GM12865 (cell line): Measurements from ENCODE around the gene ZBTB2.
"Not testable (repeated sequence)": the region's sequence is repeated elsewhere in the genome, so short reads cannot be mapped to it uniquely, and the experiment has no call there.

ENCODE experiments used
- DNase-seq: peaks from one replicate; pipeline ENCODE4 v3.0.0; 2010; ENCODE audit warnings: low read depth
- H3K4me3 ChIP-seq: 2 replicates; pipeline ENCODE4 v1.5.1; 2011; ENCODE audit warnings: mild to moderate bottlenecking, low read depth, low read length, control low read depth
- TF ChIP-seq, protein P1 (sequence below): IDR thresholded peaks from 2 replicates; pipeline ENCODE4 v1.5.1; 2011; ENCODE audit warnings: low read length, control low read depth, low read depth, inconsistent platforms; ENCODE audit not compliant: insufficient read depth; ENCODE audit errors: missing control alignments

ZBTB2 gene

DNA sequence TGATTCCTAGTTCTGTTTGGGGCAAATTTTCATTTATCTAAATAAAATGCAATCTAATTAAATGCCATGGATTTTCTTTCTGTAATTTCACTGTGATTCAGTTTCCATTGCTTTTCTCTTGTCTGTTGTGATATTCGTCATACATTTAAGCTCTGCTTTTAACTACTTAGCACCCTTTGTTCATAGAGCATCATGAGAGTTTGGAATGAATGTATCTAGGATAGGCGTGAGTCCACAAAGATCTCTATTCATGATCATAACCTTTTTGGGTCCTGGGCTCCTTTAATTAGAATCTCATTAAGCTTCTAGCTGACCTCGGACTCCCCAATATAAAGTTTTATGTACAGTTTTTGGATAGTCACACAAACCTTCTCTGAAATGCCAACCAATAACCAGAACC, 32.9 kb downstream of the ZBTB2 start:
- no peak overlapping the region for H3K4me3 ChIP-seq
- TF ChIP-seq, protein P1, sequence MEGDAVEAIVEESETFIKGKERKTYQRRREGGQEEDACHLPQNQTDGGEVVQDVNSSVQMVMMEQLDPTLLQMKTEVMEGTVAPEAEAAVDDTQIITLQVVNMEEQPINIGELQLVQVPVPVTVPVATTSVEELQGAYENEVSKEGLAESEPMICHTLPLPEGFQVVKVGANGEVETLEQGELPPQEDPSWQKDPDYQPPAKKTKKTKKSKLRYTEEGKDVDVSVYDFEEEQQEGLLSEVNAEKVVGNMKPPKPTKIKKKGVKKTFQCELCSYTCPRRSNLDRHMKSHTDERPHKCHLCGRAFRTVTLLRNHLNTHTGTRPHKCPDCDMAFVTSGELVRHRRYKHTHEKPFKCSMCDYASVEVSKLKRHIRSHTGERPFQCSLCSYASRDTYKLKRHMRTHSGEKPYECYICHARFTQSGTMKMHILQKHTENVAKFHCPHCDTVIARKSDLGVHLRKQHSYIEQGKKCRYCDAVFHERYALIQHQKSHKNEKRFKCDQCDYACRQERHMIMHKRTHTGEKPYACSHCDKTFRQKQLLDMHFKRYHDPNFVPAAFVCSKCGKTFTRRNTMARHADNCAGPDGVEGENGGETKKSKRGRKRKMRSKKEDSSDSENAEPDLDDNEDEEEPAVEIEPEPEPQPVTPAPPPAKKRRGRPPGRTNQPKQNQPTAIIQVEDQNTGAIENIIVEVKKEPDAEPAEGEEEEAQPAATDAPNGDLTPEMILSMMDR, result no peak
- DNase-seq, result no peak

DNA sequence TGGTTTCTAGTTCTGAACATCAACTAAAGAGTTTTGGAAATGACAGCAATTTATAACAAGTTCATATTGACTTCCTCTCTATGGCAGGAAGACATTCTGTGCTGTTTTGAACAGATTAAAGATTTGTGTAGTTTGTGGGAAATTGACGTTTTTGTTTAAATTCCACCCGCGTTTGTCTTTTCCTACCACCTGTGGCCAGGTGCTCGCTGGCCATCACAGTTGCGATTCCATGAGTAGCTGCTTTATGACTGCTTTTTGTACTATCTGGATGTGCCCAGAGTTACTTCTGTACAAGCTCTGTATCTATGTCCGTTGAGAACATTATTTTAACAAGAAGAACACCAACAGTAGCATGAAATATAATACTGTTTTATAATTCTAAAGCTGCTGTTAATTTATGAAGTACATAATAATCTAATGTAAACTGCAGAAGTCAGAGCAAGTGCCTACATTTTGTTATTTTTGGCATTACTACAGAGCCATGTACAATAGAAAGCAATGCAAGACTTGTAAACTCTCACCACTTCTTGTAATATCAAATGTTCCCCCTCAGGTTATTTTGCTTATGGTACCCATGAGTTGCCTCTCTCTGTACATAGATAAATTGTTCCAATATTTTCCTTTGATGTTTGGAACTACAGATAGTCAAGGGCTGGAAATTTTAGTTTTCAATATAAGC, 33.5 kb downstream of the ZBTB2 start:
- no peak overlapping the region for H3K4me3 ChIP-seq
- DNase-seq, result no peak
- TF ChIP-seq, protein P1, result no peak

DNA sequence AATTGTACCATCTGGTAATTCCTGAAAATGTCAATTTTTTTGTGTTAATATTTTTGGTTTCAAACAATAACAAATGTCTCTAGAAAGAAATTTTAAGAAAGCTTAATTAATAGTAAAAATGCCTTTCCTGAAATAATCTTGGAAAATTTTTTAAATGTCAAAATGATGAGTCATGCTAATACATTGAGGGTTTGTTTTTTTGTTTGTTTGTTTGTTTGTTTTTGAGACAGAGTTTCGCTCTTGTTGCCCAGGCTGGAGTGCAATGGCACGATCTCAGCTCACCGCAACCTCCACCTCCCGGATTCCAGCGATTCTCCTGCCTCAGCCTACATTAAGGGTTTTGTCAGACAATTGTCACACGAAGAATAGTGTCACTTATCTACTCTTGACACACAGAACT, 34.4 kb downstream of the ZBTB2 start:
- H3K4me3 ChIP-seq, DNase-seq: not testable (repeated sequence)

DNA sequence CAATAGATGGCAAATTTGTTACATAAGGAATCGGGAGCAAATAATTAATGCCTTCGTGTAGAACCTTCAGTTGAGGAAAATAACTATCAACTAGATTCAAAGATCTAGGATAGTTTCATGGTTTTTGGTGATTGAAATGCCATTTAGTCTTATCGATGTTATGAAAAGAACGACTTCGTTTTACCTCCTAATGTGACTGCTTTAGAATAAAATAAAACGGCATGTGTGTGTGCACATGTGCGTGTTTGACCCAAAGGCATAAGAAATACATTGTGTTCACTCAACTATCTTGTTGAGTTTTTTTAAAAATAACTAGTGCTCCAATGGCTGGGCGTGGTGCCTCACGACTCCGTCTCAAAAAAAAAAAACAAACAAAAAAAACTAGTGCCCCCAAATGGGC, 37.6 kb downstream of the ZBTB2 start:
- TF ChIP-seq, protein P1, result no peak
- no peak for DNase-seq
- H3K4me3 ChIP-seq, result no peak overlapping the region

DNA sequence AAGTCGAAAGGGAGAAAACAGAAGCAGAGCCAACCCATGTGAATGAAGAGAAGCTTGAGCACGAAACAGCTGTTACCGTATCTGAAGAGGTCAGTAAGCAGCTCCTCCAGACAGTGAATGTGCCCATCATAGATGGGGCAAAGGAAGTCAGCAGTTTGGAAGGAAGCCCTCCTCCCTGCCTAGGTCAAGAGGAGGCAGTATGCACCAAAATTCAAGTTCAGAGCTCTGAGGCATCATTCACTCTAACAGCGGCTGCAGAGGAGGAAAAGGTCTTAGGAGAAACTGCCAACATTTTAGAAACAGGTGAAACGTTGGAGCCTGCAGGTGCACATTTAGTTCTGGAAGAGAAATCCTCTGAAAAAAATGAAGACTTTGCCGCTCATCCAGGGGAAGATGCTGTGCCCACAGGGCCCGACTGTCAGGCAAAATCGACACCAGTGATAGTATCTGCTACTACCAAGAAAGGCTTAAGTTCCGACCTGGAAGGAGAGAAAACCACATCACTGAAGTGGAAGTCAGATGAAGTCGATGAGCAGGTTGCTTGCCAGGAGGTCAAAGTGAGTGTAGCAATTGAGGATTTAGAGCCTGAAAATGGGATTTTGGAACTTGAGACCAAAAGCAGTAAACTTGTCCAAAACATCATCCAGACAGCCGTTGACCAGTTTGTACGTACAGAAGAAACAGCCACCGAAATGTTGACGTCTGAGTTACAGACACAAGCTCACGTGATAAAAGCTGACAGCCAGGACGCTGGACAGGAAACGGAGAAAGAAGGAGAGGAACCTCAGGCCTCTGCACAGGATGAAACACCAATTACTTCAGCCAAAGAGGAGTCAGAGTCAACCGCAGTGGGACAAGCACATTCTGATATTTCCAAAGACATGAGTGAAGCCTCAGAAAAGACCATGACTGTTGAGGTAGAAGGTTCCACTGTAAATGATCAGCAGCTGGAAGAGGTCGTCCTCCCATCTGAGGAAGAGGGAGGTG, 38.7 kb downstream of the ZBTB2 start:
- TF ChIP-seq, protein P1, result no peak
- H3K4me3 ChIP-seq, result no peak overlapping the region
- no peak for DNase-seq

DNA sequence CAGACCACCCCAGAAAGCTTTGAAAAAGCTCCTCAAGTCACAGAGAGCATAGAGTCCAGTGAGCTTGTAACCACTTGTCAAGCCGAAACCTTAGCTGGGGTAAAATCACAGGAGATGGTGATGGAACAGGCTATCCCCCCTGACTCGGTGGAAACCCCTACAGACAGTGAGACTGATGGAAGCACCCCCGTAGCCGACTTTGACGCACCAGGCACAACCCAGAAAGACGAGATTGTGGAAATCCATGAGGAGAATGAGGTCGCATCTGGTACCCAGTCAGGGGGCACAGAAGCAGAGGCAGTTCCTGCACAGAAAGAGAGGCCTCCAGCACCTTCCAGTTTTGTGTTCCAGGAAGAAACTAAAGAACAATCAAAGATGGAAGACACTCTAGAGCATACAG, 39.6 kb downstream of the ZBTB2 start:
- DNase-seq, result no peak
- TF ChIP-seq, protein P1, result no peak
- no peak overlapping the region for H3K4me3 ChIP-seq

DNA sequence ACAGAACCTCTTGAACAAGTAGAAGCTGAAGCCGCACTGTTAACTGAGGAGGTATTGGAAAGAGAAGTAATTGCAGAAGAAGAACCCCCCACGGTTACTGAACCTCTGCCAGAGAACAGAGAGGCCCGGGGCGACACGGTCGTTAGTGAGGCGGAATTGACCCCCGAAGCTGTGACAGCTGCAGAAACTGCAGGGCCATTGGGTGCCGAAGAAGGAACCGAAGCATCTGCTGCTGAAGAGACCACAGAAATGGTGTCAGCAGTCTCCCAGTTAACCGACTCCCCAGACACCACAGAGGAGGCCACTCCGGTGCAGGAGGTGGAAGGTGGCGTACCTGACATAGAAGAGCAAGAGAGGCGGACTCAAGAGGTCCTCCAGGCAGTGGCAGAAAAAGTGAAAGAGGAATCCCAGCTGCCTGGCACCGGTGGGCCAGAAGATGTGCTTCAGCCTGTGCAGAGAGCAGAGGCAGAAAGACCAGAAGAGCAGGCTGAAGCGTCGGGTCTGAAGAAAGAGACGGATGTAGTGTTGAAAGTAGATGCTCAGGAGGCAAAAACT, 40.1 kb downstream of the ZBTB2 start:
- H3K4me3 ChIP-seq, result no peak overlapping the region
- no peak for DNase-seq
- TF ChIP-seq, protein P1, result no peak
